ENCODE results near the gene COL4A6.

The COL4A6 gene

DNA sequence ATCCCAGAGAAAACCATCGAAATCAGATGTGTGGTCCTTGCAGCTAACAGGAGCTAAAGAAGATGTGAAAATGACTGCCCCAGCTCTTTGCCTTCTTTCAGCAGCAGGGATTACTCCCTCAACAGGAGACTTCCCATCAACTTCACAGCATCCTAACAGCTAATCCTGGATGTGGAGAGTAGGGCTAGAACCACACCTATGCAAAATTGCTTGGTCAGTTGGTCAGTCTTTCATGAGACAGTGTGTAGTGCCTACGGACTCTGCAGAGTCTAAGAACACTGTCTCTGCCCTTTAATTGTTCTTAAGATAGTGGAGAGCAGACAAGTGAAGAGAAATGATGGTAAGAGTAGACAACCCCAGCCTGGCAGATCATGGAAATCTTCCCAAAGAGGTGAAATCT lies 133.5 kb downstream of the COL4A6 start:
- Histone ChIP-seq H3K36me3 (ENCODE audit: insufficient read depth, low read length) (no peaks in the 10 kb centered on the region), H2AFZ (ENCODE audit: low read length) (no peak overlapping the region), H3K9me2 (replicated peaks; ENCODE audit: low read depth, low read length) (no peaks in the 10 kb centered on the region), H3K79me2 (ENCODE audit: insufficient read depth, low read length) (no peaks in the 10 kb centered on the region), H3F3A (ENCODE audit: low read depth) (no peaks in the 10 kb centered on the region), H3K27me3 (ENCODE audit: insufficient read depth, low read length, poor library complexity, severe bottlenecking) (no peaks in the 10 kb centered on the region), H3K4me3 (ENCODE audit: low read length, poor library complexity, severe bottlenecking) (no peak overlapping the region), H3K9ac (ENCODE audit: low read depth, low read length, poor library complexity, severe bottlenecking) (no peak overlapping the region), H3K9me3 (ENCODE audit: insufficient read depth, low read depth, low read length) (no peaks in the 10 kb centered on the region), H4K20me1 (ENCODE audit: insufficient read depth, low read length, poor library complexity, severe bottlenecking) (no peaks in the 10 kb centered on the region), H3K4me1 (ENCODE audit: insufficient read depth, low read length, poor library complexity, severe bottlenecking) (no peaks in the 10 kb centered on the region), H3K4me2 (ENCODE audit: low read depth, low read length, poor library complexity, severe bottlenecking) (no peak overlapping the region)
- no peak for TF ChIP-seq CTCF (conservative IDR thresholded peaks at IDR 0.05; ENCODE audit: low read length)

DNA sequence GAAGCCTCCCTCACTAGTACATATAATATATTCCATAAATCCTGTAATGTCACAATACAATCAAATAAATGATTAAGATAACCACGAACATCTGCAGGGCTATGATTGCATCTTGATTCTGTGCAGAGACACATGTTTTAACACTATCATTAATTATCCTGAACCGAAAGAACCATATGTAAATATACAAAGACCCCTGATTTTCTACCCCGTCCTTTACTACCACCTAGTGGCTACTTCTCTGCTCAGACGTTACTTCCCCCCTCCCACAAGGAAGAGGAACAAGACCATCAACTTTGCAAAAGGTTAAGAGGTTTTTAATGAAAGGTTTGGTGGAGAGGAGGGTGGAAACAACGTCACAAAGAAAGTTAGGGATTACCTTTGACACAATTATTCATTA lies 134.0 kb downstream of the COL4A6 start:
- H3K9me2 ChIP-seq (replicated peaks; ENCODE audit: low read depth, low read length), result no peaks in the 10 kb centered on the region
- TF ChIP-seq EZH2phosphoT487 (IDR thresholded peaks at IDR 0.05; ENCODE audit: borderline replicate concordance) (no peak), CTCF (conservative IDR thresholded peaks at IDR 0.05; ENCODE audit: low read length) (peak; percentile 73)
- H3K4me2 ChIP-seq (ENCODE audit: low read depth, low read length, poor library complexity, severe bottlenecking), result no peak overlapping the region
- no peaks in the 10 kb centered on the region for H3K36me3 ChIP-seq (ENCODE audit: insufficient read depth, low read length)
- H4K20me1 ChIP-seq (ENCODE audit: insufficient read depth, low read length, poor library complexity, severe bottlenecking), result no peaks in the 10 kb centered on the region
- H3K79me2 ChIP-seq (ENCODE audit: insufficient read depth, low read length), result no peaks in the 10 kb centered on the region
- no peak overlapping the region for H2AFZ ChIP-seq (ENCODE audit: low read length)
- no peaks in the 10 kb centered on the region for H3K9me3 ChIP-seq (ENCODE audit: insufficient read depth, low read depth, low read length)
- no peak overlapping the region for H3K9ac ChIP-seq (ENCODE audit: low read depth, low read length, poor library complexity, severe bottlenecking)
- no peak overlapping the region for H3K4me3 ChIP-seq (ENCODE audit: low read length, poor library complexity, severe bottlenecking)
- H3K4me1 ChIP-seq (ENCODE audit: insufficient read depth, low read length, poor library complexity, severe bottlenecking), result no peaks in the 10 kb centered on the region
- no peaks in the 10 kb centered on the region for H3K27me3 ChIP-seq (ENCODE audit: insufficient read depth, low read length, poor library complexity, severe bottlenecking)
- H3F3A ChIP-seq (ENCODE audit: low read depth), result no peaks in the 10 kb centered on the region

GRCh38 chrX:108303682-108304081 lies 134.5 kb downstream of the COL4A6 start:
- Histone ChIP-seq H3K9me3 (ENCODE audit: insufficient read depth, low read depth, low read length) (no peaks in the 10 kb centered on the region), H2AFZ (ENCODE audit: low read length) (no peak overlapping the region), H3K9ac (ENCODE audit: low read depth, low read length, poor library complexity, severe bottlenecking) (no peak overlapping the region), H3K27me3 (ENCODE audit: insufficient read depth, low read length, poor library complexity, severe bottlenecking) (no peaks in the 10 kb centered on the region), H3K36me3 (ENCODE audit: insufficient read depth, low read length) (no peaks in the 10 kb centered on the region), H3K9me2 (replicated peaks; ENCODE audit: low read depth, low read length) (no peaks in the 10 kb centered on the region), H3K4me2 (ENCODE audit: low read depth, low read length, poor library complexity, severe bottlenecking) (no peak overlapping the region), H4K20me1 (ENCODE audit: insufficient read depth, low read length, poor library complexity, severe bottlenecking) (no peaks in the 10 kb centered on the region), H3F3A (ENCODE audit: low read depth) (no peaks in the 10 kb centered on the region), H3K4me1 (ENCODE audit: insufficient read depth, low read length, poor library complexity, severe bottlenecking) (no peaks in the 10 kb centered on the region), H3K4me3 (ENCODE audit: low read length, poor library complexity, severe bottlenecking) (no peak overlapping the region), H3K79me2 (ENCODE audit: insufficient read depth, low read length) (no peaks in the 10 kb centered on the region)
- TF ChIP-seq EZH2phosphoT487 (IDR thresholded peaks at IDR 0.05; ENCODE audit: borderline replicate concordance) (no peak), CTCF (conservative IDR thresholded peaks at IDR 0.05; ENCODE audit: low read length) (no peak)

Measured in Loucy (cell line).